BE2C (cell line): ENCODE data around the gene BAZ1A.
A peak's percentile ranks its signal among the peaks of the same experiment; 100 is the strongest.

Source experiments
- DNase-seq: peaks from one replicate; pipeline ENCODE4 v3.0.0-alpha.2; 2020
- H3K27me3 ChIP-seq: fragments of 250-450 bp; sonication (Bioruptor Pico); 2 replicates; pipeline ENCODE4 v1.5.1; 2020; ENCODE audit warnings: mild to moderate bottlenecking
- H3K36me3 ChIP-seq: fragments of 250-450 bp; sonication (Bioruptor Pico); 2 replicates; pipeline ENCODE4 v1.5.1; 2020; ENCODE audit warnings: mild to moderate bottlenecking
- H3K4me1 ChIP-seq: fragments of 250-450 bp; sonication (Bioruptor Pico); 2 replicates; pipeline ENCODE4 v1.5.1; 2020
- H3K4me3 ChIP-seq: 2 replicates; pipeline ENCODE4 v1.5.1; 2011; ENCODE audit warnings: low read depth, low read length
- H3K9me3 ChIP-seq: fragments of 250-450 bp; sonication (Bioruptor Pico); 2 replicates; pipeline ENCODE4 v1.5.1; 2020
- CTCF ChIP-seq: IDR thresholded peaks from 2 replicates; pipeline ENCODE4 v1.5.1; 2012; ENCODE audit warnings: mild to moderate bottlenecking, low read depth, low read length

Gene BAZ1A

DNA sequence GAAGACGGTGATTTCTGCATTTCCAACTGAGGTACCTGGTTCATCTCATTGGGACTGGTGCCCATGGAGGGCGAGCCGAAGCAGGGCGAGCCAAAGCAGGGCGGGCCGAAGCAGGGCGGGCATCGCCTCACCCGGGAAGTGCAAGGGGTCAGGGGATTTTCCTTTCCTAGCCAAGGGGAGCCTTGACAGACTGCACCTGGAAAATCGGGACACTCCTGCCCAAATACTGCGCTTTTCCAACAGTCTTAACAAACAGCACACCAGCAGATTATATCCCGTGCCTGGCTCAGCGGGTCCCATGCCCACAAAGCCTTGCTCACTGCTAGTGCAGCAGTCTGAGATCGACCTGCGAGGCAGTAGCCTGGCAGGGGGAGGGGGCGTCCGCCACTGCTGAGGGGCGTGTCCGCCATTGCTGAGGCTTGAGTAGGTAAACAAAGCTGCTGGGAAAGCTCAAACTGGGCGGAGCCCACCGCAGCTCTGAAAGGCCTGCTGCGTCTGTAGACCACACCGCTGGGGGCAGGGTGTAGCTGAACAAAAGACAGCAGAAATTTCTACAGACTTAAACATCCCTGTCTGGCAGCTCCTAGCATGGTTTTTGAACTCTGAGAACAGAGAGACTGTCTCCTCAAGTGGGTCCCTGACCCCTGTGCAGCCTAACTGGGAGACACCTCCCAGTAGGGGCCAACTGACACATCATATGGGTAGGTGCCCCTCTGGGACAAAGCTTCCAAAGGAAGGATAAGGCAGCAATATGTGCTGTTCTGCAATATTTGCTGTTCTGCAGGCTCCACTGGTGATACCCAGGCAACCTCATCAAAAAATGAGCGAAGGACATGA, 77.2 kb downstream of the BAZ1A start:
- peak; percentile 15 for DNase-seq
- Histone ChIP-seq H3K9me3 (no peaks in the 10 kb centered on the region), H3K4me1 (no peaks in the 10 kb centered on the region), H3K36me3 (peaks cover 84% of the 10 kb centered on the region), H3K27me3 (no peaks in the 10 kb centered on the region), H3K4me3 (no peak overlapping the region)
- TF ChIP-seq CTCF = no peak

DNA sequence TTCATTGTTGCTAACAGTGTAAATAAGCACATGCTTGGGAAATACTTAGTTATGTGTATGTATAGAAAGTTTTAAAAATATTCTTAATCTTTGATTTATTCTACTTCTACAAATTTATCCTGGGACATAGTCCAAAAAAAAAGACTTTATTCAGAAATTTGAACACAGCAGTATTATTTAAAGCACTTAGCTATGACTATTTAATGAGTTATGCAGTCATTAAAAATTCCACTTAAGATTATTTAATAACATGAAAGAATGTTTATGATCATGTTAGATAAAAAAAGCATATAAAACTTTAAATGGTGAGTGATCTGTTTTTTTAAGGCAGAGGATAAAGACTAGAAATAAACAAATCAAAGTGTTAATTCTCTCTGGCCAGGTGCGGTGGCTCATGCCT, 78.3 kb downstream of the BAZ1A start:
- Histone ChIP-seq H3K9me3 (no peaks in the 10 kb centered on the region), H3K27me3 (no peaks in the 10 kb centered on the region), H3K4me1 (no peaks in the 10 kb centered on the region), H3K36me3 (peaks cover 84% of the 10 kb centered on the region), H3K4me3 (no peak overlapping the region)
- no peak for TF ChIP-seq CTCF
- no peak for DNase-seq

GRCh38 chr14:34794941-34795340, 80.2 kb downstream of the BAZ1A start:
- Histone ChIP-seq H3K4me1 (no peaks in the 10 kb centered on the region), H3K27me3 (no peaks in the 10 kb centered on the region), H3K9me3 (no peaks in the 10 kb centered on the region), H3K36me3 (peaks cover 83% of the 10 kb centered on the region), H3K4me3 (no peak overlapping the region)
- DNase-seq = no peak
- no peak for TF ChIP-seq CTCF

- Histone ChIP-seq H3K36me3 (peaks cover 82% of the 10 kb centered on the region), H3K27me3 (no peaks in the 10 kb centered on the region), H3K4me1 (no peaks in the 10 kb centered on the region)
These were observed 80.9 kb downstream of the BAZ1A start for GRCh38 chr14:34794217-34794616.

DNA sequence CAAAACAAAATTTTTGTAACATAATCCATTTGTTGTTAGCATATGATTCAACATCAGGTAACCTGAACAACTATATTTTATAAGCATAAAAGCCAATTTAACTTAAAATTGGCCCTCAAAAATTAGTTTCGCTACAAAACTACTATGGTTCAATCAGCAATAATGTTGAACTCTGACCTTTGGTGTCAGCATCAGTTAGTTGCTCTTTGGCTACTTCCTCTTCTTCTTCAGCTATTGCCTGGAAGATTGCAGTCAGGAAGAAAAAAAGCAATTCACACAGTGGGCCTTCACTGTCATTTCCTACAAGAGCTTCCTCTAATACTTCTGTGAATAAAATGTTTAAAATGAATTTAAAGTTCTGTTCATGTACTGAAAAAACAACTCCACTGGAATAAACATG, 82.6 kb downstream of the BAZ1A start:
- no peak for TF ChIP-seq CTCF
- Histone ChIP-seq H3K27me3 (no peaks in the 10 kb centered on the region), H3K4me1 (no peaks in the 10 kb centered on the region), H3K9me3 (no peaks in the 10 kb centered on the region), H3K36me3 (peaks cover 71% of the 10 kb centered on the region), H3K4me3 (no peak overlapping the region)
- DNase-seq = no peak

More at GRCh38 chr14:34794217-34794616, 80.9 kb downstream of the BAZ1A start:
- Histone ChIP-seq H3K4me3 (no peak overlapping the region), H3K9me3 (no peaks in the 10 kb centered on the region)
- DNase-seq = no peak
- TF ChIP-seq CTCF = no peak

DNA sequence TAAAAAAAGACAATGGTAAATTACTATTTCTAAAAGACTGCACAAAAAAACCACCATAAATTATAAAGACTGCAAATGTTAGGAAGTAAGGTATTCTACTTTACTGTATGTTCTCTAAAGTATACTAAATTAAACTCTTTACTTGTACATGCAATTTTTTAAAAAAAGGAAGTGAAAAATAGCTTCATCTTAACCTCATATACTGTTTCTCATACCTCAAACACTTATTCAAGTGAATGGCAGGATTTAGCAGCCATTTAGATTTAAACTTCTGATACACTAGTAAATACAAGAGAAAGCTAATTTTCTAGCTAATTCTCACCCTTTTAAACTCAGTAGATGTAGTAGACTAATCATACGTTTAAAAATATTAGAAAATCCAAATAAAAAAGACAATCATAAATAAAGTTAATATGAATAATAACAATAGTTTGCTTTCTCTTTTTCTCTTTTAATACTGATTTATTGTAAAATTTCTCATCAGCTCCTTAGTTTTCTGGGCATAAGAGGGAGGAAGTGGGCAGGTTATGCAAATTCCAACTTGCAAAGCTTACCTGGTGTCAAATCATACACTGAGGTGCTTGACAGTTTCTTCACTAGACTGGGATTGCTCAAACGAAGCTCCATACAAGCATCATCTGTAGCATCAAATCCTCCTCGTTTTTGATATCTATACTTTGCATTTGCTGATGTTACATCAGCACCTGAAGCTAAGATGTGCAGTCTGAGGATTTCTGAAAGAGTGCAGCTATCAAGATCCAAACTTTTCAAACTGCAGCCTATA, 89.7 kb downstream of the BAZ1A start:
- no peak for TF ChIP-seq CTCF

More for the DNA sequence above, 89.7 kb downstream of the BAZ1A start:
- Histone ChIP-seq H3K4me1 (no peaks in the 10 kb centered on the region), H3K9me3 (no peaks in the 10 kb centered on the region), H3K27me3 (no peaks in the 10 kb centered on the region), H3K4me3 (no peak overlapping the region), H3K36me3 (peaks cover 55% of the 10 kb centered on the region)
- no peak for DNase-seq
